SU-DHL-6 (cell line): ENCODE data around the gene CYP24A1.

Experiments
- H2AFZ ChIP-seq: fragments of 200-600 bp; sonication (generic); 2 replicates; pipeline ENCODE4 v1.6.1; 2014; ENCODE audit warnings: low read depth, mild to moderate bottlenecking, moderate library complexity, mixed read lengths, antibody characterized with exemption, low read length; ENCODE audit not compliant: severe bottlenecking
- H3F3A ChIP-seq: fragments of 200-600 bp; shearing (Covaris generic); 2 replicates; pipeline ENCODE4 v1.6.0; 2016; ENCODE audit warnings: antibody characterized with exemption, mild to moderate bottlenecking; ENCODE audit not compliant: insufficient read depth
- H3K27ac ChIP-seq: fragments of 200-600 bp; sonication (generic); 2 replicates; pipeline ENCODE4 v1.5.1; 2016; ENCODE audit warnings: low read depth, mild to moderate bottlenecking, low read length, moderate library complexity, mixed read lengths
- H3K27me3 ChIP-seq: fragments of 200-600 bp; sonication (generic), shearing (Covaris generic); 2 replicates; pipeline ENCODE4 v1.6.0; 2014; ENCODE audit warnings: mild to moderate bottlenecking, low read length
- H3K36me3 ChIP-seq: fragments of 200-600 bp; sonication (generic); 2 replicates; pipeline ENCODE4 v1.6.1; 2014; ENCODE audit warnings: mild to moderate bottlenecking, low read length, mixed read lengths
- H3K4me2 ChIP-seq: fragments of 300-600, 200-600 bp; shearing (Covaris generic), sonication (generic); 2 replicates; pipeline ENCODE4 v1.6.0; 2014; ENCODE audit warnings: low read length, low read depth, mild to moderate bottlenecking; ENCODE audit not compliant: poor library complexity, severe bottlenecking
- H3K4me3 ChIP-seq: fragments of 200-600 bp; sonication (generic); 2 replicates; pipeline ENCODE4 v1.5.1; 2014; ENCODE audit warnings: antibody characterized with exemption, low read length, mild to moderate bottlenecking, mixed read lengths; ENCODE audit not compliant: insufficient read depth, poor library complexity, severe bottlenecking
- H3K79me2 ChIP-seq: fragments of 200-600 bp; sonication (generic); 2 replicates; pipeline ENCODE4 v1.6.1; 2014; ENCODE audit warnings: mild to moderate bottlenecking, low read length, moderate library complexity; ENCODE audit not compliant: insufficient read depth
- H3K9ac ChIP-seq: fragments of 200-600 bp; sonication (generic); 2 replicates; pipeline ENCODE4 v1.7.0; 2014; ENCODE audit warnings: mild to moderate bottlenecking, low read length
- H3K9me2 ChIP-seq: fragments of 200-600 bp; sonication (generic); replicated peaks from 2 replicates; pipeline ENCODE4 v1.6.1; 2014; ENCODE audit warnings: low read length; ENCODE audit not compliant: insufficient read depth
- H3K9me3 ChIP-seq: fragments of 200-600 bp; sonication (generic); 2 replicates; pipeline ENCODE4 v1.6.1; 2014; ENCODE audit warnings: low read length, mixed read lengths; ENCODE audit not compliant: insufficient read depth
- H4K20me1 ChIP-seq: fragments of 200-600 bp; sonication (generic); 2 replicates; pipeline ENCODE4 v1.6.1; 2014; ENCODE audit warnings: low read depth, mild to moderate bottlenecking, antibody characterized with exemption, low read length, moderate library complexity, mixed read lengths
- EZH2phosphoT487 ChIP-seq: fragments of 200-600 bp; sonication (generic), shearing (Covaris generic); conservative IDR thresholded peaks from 2 replicates; pipeline ENCODE4 v1.6.1; 2018; ENCODE audit warnings: mild to moderate bottlenecking, antibody characterized with exemption, low read length, moderate library complexity, mixed read lengths
- TF ChIP-seq, protein P1 (sequence below): fragments of 200-600 bp; sonication (generic); IDR thresholded peaks from one replicate; pipeline ENCODE4 v1.5.1; 2017; ENCODE audit warnings: antibody characterized with exemption, mild to moderate bottlenecking, low read length, moderate library complexity; ENCODE audit not compliant: insufficient read depth, poor library complexity, severe bottlenecking

CYP24A1 gene

GRCh38 chr20:54176610-54177009 is 2.8 kb upstream of the CYP24A1 start:
- H3K9me2 ChIP-seq, result no peaks in the 10 kb centered on the region
- no peaks in the 10 kb centered on the region for H4K20me1 ChIP-seq
- TF ChIP-seq, protein P1, sequence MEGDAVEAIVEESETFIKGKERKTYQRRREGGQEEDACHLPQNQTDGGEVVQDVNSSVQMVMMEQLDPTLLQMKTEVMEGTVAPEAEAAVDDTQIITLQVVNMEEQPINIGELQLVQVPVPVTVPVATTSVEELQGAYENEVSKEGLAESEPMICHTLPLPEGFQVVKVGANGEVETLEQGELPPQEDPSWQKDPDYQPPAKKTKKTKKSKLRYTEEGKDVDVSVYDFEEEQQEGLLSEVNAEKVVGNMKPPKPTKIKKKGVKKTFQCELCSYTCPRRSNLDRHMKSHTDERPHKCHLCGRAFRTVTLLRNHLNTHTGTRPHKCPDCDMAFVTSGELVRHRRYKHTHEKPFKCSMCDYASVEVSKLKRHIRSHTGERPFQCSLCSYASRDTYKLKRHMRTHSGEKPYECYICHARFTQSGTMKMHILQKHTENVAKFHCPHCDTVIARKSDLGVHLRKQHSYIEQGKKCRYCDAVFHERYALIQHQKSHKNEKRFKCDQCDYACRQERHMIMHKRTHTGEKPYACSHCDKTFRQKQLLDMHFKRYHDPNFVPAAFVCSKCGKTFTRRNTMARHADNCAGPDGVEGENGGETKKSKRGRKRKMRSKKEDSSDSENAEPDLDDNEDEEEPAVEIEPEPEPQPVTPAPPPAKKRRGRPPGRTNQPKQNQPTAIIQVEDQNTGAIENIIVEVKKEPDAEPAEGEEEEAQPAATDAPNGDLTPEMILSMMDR, result no peak
- no peak for TF ChIP-seq EZH2phosphoT487
- H3F3A ChIP-seq, result no peaks in the 10 kb centered on the region
- no peak overlapping the region for H3K9ac ChIP-seq
- no peak overlapping the region for H2AFZ ChIP-seq
- no peak overlapping the region for H3K4me3 ChIP-seq
- no peaks in the 10 kb centered on the region for H3K9me3 ChIP-seq
- no peaks in the 10 kb centered on the region for H3K27me3 ChIP-seq
- H3K36me3 ChIP-seq, result no peaks in the 10 kb centered on the region
- no peak overlapping the region for H3K27ac ChIP-seq
- H3K4me2 ChIP-seq, result no peak overlapping the region
- no peaks in the 10 kb centered on the region for H3K79me2 ChIP-seq

GRCh38 chr20:54174457-54175175 is 830 bp upstream of the CYP24A1 start:
- no peaks in the 10 kb centered on the region for H3K27me3 ChIP-seq
- no peaks in the 10 kb centered on the region for H3K79me2 ChIP-seq
- H4K20me1 ChIP-seq, result no peaks in the 10 kb centered on the region
- no peak overlapping the region for H2AFZ ChIP-seq
- no peak overlapping the region for H3K27ac ChIP-seq
- no peaks in the 10 kb centered on the region for H3F3A ChIP-seq
- H3K9me3 ChIP-seq, result no peaks in the 10 kb centered on the region
- no peak overlapping the region for H3K4me3 ChIP-seq
- H3K36me3 ChIP-seq, result no peaks in the 10 kb centered on the region
- no peaks in the 10 kb centered on the region for H3K9me2 ChIP-seq
- TF ChIP-seq, protein P1, result no peak
- no peak for TF ChIP-seq EZH2phosphoT487
- H3K9ac ChIP-seq, result no peak overlapping the region
- H3K4me2 ChIP-seq, result no peak overlapping the region

GRCh38 chr20:54172856-54173652 is 732 bp downstream of the CYP24A1 start:
- no peaks in the 10 kb centered on the region for H3K27me3 ChIP-seq
- H3K9ac ChIP-seq, result no peak overlapping the region
- no peak overlapping the region for H3K4me3 ChIP-seq
- H3K27ac ChIP-seq, result no peak overlapping the region
- no peaks in the 10 kb centered on the region for H3K9me3 ChIP-seq
- no peaks in the 10 kb centered on the region for H3K9me2 ChIP-seq
- no peaks in the 10 kb centered on the region for H3F3A ChIP-seq
- no peak overlapping the region for H3K4me2 ChIP-seq
- H3K79me2 ChIP-seq, result no peaks in the 10 kb centered on the region
- no peak overlapping the region for H2AFZ ChIP-seq
- no peak for TF ChIP-seq EZH2phosphoT487
- TF ChIP-seq, protein P1, result no peak
- no peaks in the 10 kb centered on the region for H3K36me3 ChIP-seq
- H4K20me1 ChIP-seq, result no peaks in the 10 kb centered on the region
